ENCODE results near the gene REST.

REST gene

GRCh38 chr4:56977321-56978012 lies 69.8 kb downstream of the REST start, which contains the start of gene NOA1:
Gene NOA1, minus strand, starts transcription at chr4:56977606. Its CDS starts 21 bp downstream, at chr4:56977585.
- peak; percentile 98 for FAIRE-seq

- peak; percentile 95 for FAIRE-seq
Observed at GRCh38 chr4:56978750-56979303, 71.1 kb downstream of the REST start, which contains the start of gene POLR2B. Gene POLR2B, plus strand, starts transcription at chr4:56978896. Its CDS starts 90 bp downstream, at chr4:56978986.

DNA sequence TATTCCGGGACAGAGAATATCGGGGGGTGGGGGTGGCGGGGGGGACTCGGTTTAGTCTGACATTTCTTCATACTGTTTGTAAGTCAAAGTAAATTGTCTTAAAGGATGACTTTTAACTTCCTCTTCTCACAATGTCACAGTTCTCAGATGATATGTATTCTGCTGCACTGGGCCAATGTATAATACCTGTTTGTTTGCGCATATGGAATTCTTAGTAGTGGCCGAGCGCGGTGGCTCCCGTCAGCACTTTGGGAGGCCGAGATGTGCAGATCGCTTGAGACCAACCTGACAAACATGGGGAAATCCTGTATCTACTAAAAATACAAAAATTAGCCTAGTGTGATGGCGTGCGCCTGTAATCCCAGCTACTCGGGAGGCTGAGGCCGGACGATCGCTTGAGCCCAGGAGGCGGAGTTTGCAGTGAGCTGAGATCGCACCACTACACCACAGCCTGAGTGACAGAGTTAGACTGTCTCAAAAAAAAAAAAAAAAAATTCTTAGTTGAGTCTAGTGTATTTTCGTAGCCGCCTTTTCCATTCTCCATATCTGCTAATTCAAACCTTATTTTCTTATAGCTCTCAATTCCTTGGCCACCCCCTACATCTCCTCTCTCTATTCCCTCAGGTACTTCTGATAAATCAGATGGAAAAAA lies 71.8 kb downstream of the REST start:
- FAIRE-seq, result no peak

DNA sequence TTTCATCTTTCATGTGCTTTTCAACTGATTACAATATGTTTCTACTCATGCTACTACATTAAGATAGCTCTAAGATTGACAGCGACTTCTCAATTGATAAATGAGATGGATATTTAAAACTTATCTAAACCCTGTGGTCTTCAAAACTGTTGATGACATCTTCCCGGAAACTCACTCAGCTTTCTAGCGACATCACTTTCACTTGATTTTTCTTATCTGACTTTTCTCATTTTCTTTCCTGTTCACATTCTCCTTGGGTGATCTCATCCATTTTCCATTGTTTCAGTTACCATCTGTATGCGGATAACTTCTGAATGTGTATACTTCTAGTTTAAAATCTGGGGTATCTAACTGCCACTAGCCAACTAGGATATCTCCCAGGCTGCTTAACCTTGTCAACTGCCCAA lies 74.1 kb downstream of the REST start:
- FAIRE-seq, result no peak

DNA sequence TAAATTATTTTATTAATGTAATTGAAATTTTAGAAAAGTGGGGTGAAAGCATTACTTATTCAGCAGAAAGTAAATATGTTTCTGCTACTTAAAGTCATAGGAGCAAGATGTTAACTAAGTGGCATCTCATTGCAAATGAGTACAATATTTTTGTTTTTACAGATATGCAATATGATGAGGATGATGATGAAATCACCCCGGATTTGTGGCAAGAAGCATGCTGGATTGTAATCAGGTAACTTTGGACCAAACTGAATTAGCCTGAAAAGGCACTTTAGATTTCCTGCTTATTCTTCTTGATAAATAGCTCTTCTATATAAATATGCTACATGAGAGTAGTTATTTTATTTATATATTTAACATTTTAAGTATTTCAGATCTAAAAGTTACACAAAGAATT lies 78.5 kb downstream of the REST start:
- FAIRE-seq, result peak; percentile 21

DNA sequence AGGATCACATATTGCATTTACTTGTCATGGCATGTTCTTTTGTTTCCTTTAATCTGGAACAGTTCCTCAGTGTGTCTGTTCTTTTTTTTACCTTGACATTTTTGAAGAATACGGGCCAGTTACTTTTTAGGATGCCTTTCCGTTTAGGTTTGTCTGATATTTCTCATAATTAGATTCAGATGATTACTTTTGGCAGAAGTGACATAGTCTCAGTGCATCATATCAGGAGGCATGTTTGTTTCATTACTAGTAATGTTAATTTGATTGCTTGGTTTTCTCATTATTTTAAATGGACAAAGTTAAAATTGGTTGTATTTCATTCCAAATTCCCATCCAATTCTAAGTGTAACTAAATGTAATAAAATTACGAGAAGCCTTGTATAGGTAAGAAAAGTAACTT lies 79.3 kb downstream of the REST start:
- no peak for FAIRE-seq

DNA sequence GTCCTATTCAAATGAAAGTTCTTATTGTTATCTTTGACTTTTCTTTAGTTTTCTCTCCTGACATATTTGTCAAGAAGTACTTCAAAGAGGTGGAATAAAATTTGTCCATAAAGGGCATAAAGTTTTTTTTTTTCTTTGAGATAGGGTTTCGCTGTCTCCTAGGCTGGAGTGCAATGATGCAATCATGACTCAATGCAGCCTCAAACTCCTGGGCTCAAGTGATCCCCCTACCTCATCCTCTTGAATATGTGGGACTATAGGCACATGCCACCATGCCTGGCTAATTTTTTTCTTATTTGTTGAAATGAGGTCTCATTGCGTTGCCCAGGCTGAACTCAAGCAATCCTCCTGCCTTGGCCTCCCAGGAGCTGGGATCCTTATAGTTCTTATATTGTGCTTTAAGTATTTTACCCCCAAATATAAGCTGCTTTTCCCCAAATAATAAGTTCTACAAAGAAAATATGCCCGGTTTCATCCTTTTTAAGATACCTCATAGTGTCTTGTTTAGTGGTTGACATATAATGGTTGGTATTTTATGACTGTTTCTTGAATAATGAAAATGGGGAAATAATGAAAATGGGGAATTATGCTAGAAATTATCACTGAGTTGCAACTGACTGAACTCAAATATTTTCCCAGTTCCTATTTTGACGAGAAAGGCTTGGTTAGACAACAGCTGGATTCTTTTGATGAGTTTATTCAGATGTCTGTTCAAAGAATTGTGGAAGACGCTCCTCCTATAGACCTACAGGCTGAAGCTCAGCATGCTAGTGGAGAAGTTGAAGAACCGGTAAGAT lies 82.6 kb downstream of the REST start:
- no peak for FAIRE-seq

DNA sequence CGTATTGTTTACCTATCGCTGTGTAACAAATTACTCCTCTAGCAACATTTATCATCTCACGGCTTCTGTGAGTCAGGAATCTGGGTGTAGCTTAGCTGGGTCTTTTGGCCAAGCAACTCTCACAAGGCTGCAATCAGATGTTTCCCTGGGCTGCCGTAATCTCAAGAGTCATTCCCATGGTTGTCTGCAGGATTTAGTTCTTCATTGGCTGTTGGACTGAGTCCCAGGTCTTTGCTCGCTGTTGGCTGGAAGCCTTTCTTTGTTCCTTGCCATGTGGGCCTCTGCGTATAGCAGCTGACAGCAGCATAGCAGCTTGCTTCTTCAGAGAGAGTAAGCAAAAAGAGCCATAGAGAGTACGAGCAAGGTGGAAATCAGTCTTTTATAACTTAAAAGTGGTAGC lies 87.8 kb downstream of the REST start:
- no peak for FAIRE-seq

- no peak for FAIRE-seq
Observed at GRCh38 chr4:56999751-57000150, 92.1 kb downstream of the REST start.

- FAIRE-seq, result no peak
Observed at GRCh38 chr4:57013543-57014120, 105.9 kb downstream of the REST start.
